ENCODE measurements around the gene HNRNPK. TPM values are rescaled to one million over a fixed set of nuclear protein-coding genes. Genes with fewer than 3 reads are reported as not detected.
A peak's percentile ranks its signal among the peaks of the same experiment; 100 is the strongest.

HNRNPK gene
- total RNA-seq (2014; rRNA removed) (550 and 583 TPM in 2 replicates), Bru-seq, nascent RNA (percentile 99 among the genes with signal in this experiment), BruChase-seq, experiment 1, labeled RNA remaining after a 6-hour chase (percentile 99 among the genes with signal in this experiment), BruChase-seq, experiment 2, labeled RNA remaining after a 2-hour chase (percentile 99 among the genes with signal in this experiment)
- long read RNA-seq, partial matches to known transcripts = 30 of 320 reads
- long read RNA-seq, other reads (novel, unspliced or antisense) = 288 of 320 reads

DNA sequence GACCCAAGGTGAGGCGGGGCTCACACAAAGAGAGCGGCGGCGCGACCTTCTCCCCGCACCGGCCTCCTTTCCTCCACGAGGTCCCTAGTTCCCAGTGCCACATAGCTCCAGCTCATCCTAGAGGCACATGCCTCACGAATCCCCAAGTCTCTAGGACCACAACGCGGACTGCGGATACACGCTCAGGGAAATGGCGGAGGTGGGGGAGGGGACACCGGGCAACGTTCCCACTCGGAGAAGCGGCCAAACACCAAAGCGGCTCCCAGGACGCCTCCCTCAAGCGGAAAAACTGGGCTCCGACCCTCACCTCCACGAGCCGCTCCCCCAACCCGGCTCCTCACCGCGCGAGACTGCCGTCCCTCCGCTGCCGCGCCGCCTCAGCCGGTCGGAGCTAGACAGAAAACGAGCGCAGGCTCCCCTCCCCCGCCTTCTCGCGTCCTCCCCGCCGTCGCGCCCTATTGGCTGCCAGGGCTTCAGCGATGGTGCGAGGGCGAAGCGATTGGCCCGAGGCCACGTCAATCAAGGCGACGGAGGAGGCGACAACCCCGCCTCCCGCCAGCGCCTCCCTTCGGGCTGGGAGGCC is at the start of gene HNRNPK:
Gene HNRNPK (minus strand): TSS at position 404 of the 583 bp plus-strand sequence. CDS start 1,963 bp downstream, outside the sequence.
- Histone ChIP-seq H2AFZ (ENCODE audit: low read length) (peak within 1 kb of the TSS; percentile 78), H3K36me3 (ENCODE audit: low read depth, low read length) (peaks cover 43% of the 10 kb centered on the region), H3K9me3 (ENCODE audit: low read length) (no peaks in the 10 kb centered on the region), H4K20me1 (ENCODE audit: low read length) (peaks cover 45% of the 10 kb centered on the region), H3K27ac (ENCODE audit: low read length) (peak within 1 kb of the TSS; percentile 94), H3K4me1 (ENCODE audit: insufficient read depth, low read length) (peaks cover 21% of the 10 kb centered on the region), H3K79me2 (ENCODE audit: low read length) (peaks cover 98% of the 10 kb centered on the region), H3K4me2 (ENCODE audit: low read length) (peak within 1 kb of the TSS; percentile 75), H3F3A (ENCODE audit: low read length, unreplicated experiment) (no peaks in the 10 kb centered on the region), H3K27me3 (ENCODE audit: low read length) (no peaks in the 10 kb centered on the region), H3K9me2 (replicated peaks; ENCODE audit: low read length) (no peaks in the 10 kb centered on the region), H3K4me3 (ENCODE audit: low read length) (peak within 1 kb of the TSS; percentile 94), H3K9ac (ENCODE audit: low read length) (peak within 1 kb of the TSS; percentile 100)
- BruUV-seq (replicated peaks) = no TSS peak
- DNase-seq (peak; percentile 95), ATAC-seq (peak; percentile 74)
- ChIA-PET CTCF (interaction anchor here (0.5 kb wide), 1 partner anchor 59 kb away, joined by 3 read pairs; the partner anchor contains the start of gene KIF27), POLR2A (ENCODE audit: unreplicated experiment) (interaction anchor here (0.6 kb wide), 1 partner anchor 16 kb away, joined by 3 read pairs; no protein-coding TSS in a partner anchor)
- intact Hi-C loops (cut with micrococcal nuclease) = loop anchor here (2.0 to 10.0 kb wide), 4 partner anchors 15 to 282 kb away; partner anchors contain the start of gene UBQLN1
- no peak for TF ChIP-seq EZH2 (IDR thresholded peaks at IDR 0.05; ENCODE audit: low read length, unreplicated experiment)
- no peak for TF ChIP-seq CTCF (conservative IDR thresholded peaks at IDR 0.05; ENCODE audit: low read depth, low read length)
- no peak for TF ChIP-seq EZH2phosphoT487 (IDR thresholded peaks at IDR 0.05; ENCODE audit: borderline replicate concordance, low read length)

DNA sequence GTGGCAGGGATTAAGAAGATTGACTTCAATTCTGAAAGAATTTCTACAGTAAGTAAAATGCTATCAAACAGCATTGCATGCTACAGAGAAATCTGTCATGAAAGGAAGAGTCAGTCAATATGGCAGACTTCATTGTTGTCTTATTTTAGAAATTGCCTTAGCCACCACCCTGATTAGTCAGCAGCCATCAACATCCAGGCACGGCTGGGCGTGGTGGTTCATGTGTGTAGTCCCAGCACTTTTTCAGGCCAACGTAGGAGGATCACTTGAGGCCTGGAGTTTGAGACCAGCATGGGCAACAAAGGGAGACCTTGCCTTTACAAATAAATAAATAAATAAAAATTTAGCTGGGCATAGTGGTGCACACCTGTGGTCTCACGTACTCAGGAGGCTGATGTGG is 47.2 kb upstream of the HNRNPK start:
- no peak for DNase-seq

More for the DNA sequence above, 47.2 kb upstream of the HNRNPK start:
- H3K27me3 ChIP-seq (ENCODE audit: low read length) = peaks cover 6% of the 10 kb centered on the region; the same call in 1 of the 2 replicates
- POLR2A ChIA-PET (ENCODE audit: unreplicated experiment) = no interaction called here
- H4K20me1 ChIP-seq (ENCODE audit: low read length) = no peaks in the 10 kb centered on the region
- no peaks in the 10 kb centered on the region for H3K4me1 ChIP-seq (ENCODE audit: insufficient read depth, low read length)
- H3K4me2 ChIP-seq (ENCODE audit: low read length) = no peak overlapping the region
- H3K9me2 ChIP-seq (replicated peaks; ENCODE audit: low read length) = no peaks in the 10 kb centered on the region
- H3K4me3 ChIP-seq (ENCODE audit: low read length) = no peak overlapping the region
- no peaks in the 10 kb centered on the region for H3F3A ChIP-seq (ENCODE audit: low read length, unreplicated experiment)
- no peaks in the 10 kb centered on the region for H3K36me3 ChIP-seq (ENCODE audit: low read depth, low read length)
- no TSS peak for BruUV-seq (replicated peaks)
- no peak overlapping the region for H3K27ac ChIP-seq (ENCODE audit: low read length)
- H3K9me3 ChIP-seq (ENCODE audit: low read length) = no peaks in the 10 kb centered on the region
- CTCF ChIA-PET = no interaction called here
- TF ChIP-seq EZH2phosphoT487 (IDR thresholded peaks at IDR 0.05; ENCODE audit: borderline replicate concordance, low read length) (no peak), EZH2 (IDR thresholded peaks at IDR 0.05; ENCODE audit: low read length, unreplicated experiment) (no peak), CTCF (conservative IDR thresholded peaks at IDR 0.05; ENCODE audit: low read depth, low read length) (no peak)
- H2AFZ ChIP-seq (ENCODE audit: low read length) = no peak overlapping the region
- no peaks in the 10 kb centered on the region for H3K79me2 ChIP-seq (ENCODE audit: low read length)
- intact Hi-C loops (cut with micrococcal nuclease) = no loop called here
- H3K9ac ChIP-seq (ENCODE audit: low read length) = no peak overlapping the region
- ATAC-seq = no peak

Measured in PC-3 (cell line).